ENCODE results near the gene TPRG1.
A peak's percentile ranks its signal among the peaks of the same experiment; 100 is the strongest.
"Not testable (repeated sequence)": the region's sequence is repeated elsewhere in the genome, so short reads cannot be mapped to it uniquely, and the experiment has no call there.

TPRG1 gene

DNA sequence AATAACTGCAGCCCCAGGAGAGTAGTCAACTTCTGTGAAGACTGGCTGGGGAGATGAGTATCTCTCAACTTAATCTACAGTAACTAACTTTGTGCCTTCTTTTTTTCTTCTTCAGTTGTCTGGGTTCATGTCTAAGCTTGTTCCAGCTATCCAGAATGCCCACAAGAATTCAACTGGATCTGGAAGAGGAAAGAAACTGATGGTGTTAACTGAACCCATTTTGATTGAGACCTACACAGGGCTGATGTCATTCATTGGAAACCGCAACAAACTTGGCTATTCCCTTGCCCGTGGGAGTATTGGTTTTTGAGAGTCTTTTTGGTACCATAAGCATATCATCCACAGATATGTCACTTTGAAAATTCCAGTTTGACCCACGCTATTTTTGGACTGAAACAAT lies 148.7 kb downstream of the TPRG1 start:
- DNase-seq = no peak

DNA sequence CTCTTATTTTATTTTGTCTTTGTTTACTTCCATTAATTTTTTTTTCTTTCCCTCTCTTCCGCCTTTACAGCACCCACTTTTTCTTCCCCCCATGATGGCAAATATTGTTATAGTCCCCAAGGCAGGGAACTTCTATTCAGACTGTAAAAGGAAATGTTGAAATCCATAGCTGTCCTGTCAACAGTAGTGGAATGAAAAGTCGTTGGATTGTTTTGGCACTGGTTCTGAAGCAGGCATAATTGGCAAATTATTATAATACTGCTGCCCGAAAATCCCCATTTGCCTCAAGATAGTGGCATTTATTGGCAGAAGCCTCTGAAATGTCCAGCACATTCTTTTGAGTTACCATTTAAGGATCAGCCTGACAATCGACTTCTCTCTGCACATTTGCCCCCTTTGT lies 150.6 kb downstream of the TPRG1 start:
- no peak for DNase-seq

DNA sequence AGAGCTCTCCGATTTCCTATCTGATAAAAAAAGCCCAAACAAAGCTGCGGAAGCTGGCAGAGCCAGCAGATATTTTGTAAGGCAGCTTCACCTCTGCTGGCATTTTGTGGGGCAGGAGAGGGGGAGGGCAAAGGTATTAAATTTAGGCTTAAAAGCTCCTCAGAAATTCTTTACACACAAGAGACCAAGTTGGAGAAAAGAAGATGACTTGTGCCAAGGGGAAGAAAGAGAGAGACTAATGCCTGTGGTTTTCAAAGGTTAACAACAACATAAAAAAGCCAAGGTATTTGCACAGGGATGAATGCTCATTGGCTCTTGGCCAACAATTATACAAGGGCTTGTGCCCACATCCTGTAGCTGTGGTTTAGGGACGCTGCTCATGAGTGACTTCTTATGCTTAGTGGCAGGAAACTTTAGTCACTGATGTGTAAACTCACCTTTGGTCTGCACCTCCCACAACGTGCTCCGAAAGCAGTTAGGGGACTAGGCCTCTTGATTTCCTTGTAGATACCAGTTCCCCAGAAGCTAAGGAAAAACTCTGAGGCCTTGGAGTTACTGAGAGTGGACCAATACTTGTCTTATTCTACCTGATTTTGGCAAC lies 152.9 kb downstream of the TPRG1 start:
- peak; percentile 81 for DNase-seq

DNA sequence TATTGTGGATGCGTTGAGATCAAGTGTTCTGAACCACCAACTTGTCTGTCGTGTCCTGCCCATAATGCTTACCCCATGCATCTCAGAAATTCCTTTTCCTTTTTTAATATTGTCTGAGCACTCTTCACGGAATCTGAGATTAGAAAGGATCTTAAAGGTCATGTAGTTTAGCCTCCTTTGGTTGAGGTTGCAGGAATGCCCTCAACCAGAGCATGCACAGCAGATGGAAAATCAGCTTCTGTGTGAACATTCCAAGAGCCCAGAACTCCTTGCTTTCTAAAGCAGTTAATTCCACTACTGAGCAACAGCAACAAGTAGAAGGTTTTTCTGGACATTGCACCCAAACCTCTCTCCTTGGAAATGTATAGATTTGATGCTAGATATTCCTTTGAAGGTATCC lies 153.7 kb downstream of the TPRG1 start:
- no peak for DNase-seq

DNA sequence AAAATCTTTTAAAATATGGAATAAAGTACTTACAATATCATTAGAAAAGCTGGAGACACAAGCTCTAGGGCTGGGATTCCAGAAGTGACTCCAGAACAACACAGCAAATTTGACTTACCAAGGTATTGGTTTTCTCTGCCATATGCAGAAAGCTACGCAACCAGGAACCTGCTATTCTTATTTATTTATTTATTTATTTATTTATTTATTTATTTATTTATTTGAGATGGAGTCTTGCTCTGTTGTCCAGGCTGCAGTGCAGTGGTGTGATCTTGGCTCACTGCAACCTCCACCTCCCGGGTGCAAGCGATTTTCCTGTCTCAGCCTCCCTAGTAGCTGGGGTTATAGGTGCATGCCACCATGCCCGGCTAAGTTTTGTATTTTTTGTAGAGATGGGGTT lies 157.9 kb downstream of the TPRG1 start:
- not testable (repeated sequence) for DNase-seq

DNA sequence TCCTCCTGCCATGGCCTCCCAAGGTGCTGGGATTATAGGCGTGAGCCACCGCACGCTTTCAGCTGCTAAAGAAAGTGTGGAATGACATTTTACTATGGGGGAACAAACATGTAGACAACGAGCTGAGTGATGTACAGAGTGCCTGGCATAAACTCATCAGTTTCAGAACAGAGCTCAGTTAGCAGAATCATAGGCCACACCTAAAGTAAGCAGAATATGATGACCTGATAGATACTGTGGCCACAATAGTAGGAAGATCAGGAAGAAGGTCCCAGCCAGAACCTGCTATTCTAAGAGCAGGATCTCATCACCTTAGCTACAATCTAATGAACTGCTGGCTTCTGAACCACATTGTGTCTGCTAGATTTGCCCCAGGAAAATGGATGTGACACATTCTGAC lies 158.3 kb downstream of the TPRG1 start:
- DNase-seq = no peak

DNA sequence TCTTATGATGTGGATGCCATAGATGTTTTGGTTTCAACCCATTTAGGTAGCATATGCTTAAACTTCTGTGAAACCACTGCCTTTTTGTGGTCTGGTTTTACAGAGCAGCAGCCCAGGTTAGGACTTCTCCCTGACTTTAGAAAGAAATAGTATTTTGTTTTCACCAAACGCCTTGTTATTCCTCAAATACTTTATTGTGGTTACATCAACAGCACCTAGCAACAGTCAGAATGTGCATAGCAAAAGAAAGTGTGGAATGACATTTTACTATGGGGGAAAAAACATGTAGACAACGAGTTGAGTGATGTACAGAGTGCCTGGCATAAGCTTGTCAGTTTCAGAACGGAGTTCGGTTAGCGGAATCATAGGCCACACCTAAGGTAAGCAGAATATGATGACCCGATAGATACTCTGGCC lies 159.2 kb downstream of the TPRG1 start:
- DNase-seq = peak; percentile 5

DNA sequence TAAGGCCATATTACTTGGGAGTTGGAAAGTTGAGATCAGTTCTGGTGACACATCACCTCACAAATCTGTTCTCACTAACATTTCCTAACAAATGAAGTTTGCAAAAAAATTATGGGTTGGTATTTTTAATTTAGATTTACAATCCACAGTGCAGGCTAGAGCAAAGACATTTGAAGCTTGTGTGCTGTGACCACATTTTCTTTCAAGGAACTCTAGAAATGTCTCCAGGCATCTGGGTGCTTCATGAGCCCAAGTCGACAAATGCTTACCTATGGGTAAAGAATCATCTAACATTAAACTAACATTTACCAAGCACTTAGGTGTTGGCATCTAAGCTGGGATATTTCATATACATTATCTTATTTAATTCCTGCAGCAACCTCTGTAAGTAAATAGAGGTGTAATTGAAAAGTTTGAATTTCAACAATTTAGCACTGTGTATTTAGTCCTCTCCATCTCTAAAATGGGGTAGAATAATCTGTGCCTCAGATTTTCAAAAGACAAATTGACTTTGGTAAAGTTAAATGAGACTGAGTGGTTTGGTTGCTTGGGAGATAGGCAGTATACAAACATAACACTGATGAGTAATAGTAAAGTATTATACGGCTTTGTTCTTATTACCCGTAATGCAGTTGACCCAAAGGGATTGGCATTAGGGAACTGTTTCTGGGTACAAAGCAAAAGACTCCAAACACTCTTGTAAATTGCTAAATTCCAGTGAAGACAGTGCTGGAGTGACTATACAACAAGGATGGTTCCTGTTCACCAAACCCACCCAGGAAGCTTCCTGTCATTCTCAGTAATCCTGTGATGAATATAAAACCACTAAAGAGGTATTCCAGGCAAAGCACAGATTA lies 162.5 kb downstream of the TPRG1 start:
- no peak for DNase-seq

DNA sequence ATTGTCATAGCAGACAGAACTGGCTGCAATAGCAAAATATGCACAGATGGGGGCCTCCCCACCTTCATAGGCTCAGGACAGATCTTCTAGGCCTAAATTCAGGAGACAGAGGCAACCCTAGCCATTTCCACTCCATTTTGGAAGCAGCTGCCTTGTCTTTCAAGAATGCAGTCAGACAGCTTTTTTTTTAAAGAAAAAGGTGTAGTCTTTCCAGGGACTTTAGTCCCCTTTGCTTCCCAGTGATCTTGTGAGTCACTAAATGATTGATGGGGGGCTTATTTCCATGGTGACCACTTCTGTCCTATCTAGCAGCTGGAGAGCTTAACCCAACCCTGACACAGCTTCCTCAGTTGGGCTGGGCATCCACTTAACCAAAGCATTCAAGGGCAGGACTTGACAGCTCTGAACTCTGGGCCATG lies 165.9 kb downstream of the TPRG1 start:
- DNase-seq = no peak

DNA sequence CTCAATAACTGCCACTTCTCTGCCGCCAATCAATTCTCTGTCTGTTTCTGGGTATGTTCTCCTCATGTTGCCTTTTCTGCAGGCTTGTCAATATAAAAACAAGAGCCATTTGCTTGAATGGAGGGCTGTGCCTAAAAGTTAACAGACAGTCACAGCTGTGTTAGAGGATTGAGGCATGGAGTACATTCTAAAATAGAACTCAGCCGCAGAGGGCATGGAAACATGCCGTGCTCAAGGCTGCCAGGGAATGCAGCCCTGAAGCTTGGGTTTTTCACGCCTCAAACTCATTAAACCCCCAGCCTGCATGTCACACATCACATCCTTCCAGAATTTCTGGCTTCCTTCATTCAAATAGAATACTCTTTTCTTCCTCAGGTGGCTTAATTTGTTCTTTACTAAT lies 166.6 kb downstream of the TPRG1 start:
- DNase-seq = no peak

DNA sequence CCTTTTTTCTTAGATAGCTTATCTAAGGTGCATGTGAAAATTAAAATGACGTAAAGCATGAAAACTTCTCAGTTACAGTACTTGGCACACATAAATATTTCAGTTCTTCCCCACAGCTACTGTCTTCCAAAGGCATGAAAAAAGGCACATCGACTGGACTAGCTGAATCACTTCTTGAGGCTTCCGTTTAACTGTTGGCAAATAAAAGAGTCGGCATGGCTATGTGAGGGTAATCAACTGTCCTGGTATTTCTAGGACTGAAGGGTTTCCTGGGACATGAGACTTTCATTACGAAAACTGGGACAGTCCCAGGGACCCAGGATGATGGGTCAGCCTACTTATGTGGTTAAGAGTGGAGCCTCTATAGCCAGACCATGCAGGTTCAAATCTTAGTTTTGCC lies 168.2 kb downstream of the TPRG1 start:
- DNase-seq = no peak

DNA sequence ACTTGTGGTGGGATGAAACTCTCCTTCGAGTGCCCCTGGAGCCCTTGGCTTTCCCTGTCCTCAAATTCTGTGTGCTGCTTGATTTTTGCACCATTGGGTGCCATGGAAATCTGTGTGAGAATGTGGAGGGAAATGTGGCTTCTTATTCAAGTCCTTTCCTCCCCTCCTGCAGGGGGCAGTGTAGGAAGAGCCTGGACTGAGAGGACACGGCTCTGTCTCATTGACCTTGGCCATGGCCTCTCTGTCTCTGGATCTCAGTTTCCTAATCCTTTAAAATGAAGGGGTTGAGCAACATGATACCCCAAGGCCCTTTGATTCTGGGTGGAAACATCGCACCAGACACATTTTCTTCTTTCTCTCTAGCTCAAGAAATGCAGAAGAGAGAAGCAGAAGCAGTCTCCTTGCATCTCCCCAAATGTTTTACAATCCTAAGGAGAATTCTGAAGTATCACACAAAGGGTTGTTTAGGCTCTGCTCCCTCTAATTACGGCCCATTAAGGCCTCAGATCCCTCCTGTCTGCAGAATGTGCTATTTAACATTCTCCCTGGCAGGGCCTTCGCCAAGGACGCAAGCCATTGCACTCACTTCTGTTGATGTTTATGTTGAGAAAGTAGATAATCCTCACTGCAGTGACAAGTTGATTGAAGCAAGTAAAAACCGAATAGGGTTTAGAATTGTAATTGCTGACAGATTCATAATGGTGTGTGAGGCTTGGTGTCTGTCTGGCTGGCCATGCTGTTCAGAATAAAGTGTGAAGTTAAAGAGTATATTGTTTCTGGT lies 169.1 kb downstream of the TPRG1 start:
- no peak for DNase-seq

DNA sequence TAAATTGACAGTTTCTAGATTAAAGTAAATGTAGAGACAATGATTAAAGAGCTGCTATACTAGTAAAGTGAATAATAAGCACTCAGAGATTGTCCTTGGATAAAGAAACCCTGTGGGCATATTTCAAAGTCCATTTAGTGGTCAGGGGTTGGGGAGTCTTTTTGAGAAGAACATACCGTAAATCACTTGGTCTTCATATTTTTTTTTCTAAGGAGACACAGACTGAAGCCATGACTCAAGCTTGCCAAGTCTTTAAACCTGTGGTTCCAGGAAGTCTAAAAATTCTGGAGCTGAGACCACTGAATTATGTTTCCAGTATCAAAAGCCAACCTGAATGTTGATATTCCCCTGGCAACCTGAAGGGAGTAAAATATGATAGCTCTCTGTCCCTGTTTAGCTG lies 171.0 kb downstream of the TPRG1 start:
- no peak for DNase-seq

DNA sequence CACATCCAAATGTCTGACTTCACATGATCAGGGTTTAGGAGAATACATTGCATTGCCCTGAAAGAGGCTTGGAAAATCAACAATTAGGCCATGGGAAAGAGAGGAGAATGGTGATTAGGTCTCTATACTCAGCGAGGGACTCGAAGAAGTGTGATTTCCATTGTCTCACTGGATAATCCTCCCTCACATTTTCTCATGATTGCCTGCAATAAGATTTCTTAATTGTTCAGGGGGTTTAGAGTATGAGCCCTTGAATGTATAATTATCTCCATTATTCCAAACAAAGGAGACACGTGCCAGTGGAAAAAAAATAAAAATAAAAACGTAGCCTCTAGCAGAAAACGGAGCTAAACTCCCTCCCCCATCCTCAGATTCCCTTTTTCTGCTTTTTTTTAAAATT lies 173.2 kb downstream of the TPRG1 start:
- no peak for DNase-seq

DNA sequence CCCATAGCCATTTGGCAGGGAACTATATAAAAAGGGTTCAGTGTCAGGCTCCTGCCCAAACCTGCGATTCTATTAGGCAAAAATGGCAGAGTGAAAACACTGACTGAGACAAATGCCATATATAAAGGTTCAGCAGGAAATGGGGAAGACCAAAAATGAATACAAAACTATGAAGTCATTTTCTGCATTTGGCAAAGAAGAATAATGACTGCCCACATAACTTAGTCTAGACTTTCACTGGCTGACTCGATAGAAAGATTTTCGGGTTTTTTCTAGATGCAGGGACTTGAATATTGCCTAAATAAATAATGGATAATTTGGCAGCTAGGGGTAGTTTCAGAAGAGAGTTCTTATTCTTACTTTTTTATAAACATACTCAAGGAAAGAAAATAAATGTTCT lies 178.0 kb downstream of the TPRG1 start:
- DNase-seq = no peak

DNA sequence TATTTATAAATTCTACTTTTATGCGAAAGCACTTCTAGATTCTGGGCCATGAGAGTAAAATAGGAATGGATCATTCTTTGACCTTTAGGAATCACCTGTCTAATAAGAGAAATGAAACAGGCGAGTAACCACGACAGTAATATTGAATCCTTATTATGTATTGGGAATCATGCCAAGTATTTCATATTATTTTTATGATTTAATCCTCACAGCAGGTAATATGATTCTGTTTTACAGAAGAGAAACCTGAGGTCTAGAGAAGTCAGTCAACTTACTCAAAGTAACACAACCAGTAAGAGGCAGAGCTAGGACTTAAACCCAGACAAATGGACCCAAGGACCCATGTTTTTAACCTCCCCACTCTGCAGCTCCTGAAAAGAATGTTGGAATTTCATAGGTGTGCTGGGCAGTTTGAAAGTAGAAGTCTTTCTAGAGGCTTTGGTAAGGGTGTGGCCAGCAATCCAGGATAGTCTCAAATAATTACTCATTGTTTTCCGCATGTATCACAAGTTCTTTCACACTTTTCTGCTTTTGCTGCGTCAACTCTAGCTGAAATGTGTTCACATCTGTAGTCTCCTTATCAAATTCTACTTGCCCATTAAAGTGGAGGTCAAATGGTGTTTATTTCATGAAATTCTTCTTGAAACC lies 181.7 kb downstream of the TPRG1 start:
- DNase-seq = no peak

DNA sequence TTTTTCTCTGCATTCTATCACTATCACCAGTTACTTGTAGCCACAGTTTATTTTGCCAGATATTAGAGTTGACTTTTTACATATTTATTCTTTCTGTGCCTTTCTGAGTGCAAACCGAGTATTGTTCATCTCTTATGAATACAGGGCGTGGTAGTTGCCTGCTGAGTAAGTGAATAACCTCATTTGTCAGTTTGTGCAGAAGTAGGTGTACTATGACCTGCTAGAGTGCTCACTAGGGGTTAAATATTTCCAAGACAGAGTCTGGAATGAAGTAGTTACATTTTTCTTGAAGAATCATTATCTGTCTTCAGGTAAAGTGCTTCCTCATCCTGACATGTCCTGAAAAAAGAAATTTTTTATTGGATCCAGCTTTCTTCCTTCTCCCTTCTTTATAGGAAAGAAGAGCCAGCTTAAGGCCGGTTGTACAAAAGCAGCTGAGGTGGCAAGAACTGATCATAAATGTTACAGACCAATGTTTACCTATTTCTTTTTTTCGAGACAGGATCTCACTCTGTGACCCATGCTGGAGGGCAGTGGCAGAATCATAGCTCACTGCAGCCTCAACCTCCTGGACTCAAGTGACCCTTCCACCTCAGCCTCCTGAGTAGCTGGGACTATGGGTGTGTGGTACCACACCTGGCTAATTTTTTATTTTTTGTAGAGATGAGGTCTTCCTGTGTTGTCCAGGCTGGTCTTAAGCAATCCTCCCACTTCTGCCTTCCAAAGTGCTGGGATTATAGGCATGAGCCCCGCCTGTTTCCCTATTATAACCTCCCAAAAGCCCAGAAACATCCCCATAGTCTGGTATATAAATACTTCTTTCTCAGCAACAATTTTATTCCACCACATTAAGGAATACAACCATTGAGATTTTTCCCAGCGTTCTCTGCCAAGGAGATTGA lies 182.5 kb downstream of the TPRG1 start:
- DNase-seq = no peak

DNA sequence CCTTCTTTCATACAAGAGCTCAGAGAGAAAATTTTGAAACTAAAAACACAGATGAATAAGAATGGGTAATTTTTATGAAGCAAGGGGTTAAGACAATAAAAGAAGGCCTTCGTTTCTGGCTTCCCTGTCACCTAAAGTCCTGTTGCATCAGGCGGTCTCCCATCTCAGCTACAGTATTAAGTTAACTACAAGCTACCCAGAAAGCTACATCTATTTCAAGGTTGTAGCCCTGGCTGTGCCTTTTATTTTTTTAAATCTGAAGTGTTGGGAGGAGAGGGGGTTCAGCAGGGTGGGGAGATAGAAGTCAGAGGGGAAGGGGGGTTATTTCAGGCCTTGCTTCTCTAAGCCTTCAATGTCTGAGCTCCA lies 183.3 kb downstream of the TPRG1 start:
- DNase-seq = no peak

DNA sequence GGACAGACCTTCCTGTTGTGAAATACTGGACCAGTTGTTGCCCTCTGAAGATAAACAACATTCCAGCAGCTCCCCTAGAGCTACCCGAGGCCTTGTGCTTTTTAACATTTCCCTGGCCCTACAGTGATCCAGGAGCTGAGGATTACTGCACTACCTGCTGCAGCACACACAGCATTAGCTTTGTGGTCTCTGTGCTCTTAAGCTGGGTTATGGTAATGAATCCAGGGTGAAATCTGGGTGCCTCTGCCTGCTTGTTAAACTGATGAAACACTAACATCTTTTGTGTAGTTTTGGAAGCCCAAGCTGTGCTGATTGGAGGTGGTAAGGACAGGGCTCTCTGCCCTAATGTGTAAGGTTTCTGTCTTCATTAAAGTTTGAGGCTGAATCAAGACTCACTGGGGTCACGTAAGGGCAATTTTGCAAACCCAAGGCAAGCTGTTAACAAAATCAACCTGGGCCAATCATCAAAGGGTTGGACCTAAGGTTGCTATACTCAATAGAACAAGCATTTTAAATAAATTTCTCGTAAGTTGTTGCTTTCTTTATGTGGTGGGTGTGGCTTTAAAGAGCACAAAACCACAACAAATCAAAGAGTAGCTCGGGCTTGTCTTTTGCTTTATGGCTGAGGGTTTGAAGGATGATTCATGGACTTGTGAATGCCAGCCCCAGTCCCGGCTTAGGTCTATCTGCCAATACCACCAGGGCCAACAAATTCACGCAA lies 183.9 kb downstream of the TPRG1 start:
- peak; percentile 31 for DNase-seq

DNA sequence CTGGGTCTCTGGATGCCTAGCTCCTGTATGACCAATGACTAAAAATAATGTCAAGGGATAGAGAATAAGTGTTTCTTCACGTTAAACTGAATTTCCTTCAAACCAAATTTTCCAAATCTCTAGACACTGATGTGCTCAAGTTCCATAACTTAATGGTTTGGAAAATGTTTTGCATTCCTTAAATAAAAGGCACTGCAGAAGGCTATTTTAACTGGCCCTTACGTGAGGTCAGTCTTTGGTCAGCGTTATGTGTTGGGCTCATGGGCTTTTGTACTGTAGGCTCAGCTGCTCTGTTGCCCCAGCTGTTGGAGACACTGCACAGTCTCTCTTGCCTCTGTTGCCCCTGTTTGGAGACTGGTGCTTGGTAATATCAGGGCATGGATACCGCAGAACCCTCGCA lies 188.5 kb downstream of the TPRG1 start:
- DNase-seq = no peak

DNA sequence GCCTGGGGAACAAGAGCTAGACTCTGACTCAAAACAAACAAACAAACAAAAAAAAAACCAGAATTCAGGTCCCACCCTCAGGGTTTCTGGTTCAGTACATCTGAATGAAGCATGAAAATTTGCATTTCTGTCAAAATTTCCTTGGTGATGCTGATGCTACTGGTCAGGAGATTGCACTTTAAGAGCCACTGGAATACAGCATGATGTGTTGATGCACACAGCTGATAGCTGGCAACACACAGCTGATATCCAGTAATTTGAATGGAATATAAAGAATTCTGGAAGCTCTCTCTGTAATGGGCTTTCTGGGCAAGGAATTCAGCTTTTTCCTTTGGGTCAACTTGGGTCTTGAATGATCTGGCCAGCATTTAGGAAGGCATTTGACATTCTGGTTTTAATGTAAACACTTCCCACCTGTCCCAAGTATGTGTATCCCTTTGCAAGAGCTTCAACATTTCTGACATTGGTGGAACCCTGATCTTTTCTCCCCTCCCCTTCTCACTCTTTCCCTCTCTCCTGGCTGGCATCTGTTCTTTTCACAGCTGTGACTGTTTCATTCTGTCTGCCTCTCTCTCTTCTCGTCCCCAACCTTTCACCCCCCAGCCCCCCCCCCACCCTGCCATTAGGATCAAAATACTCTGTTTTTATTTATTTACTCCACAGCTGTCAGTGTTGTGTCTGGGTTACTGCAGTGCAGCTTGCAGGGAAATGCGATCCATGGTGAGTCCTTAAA lies 189.5 kb downstream of the TPRG1 start:
- no peak for DNase-seq
